Head of caudate nucleus (tissue), 42 donors: Measurements from ENCODE around the gene DHRS7C.

Experiments
- DNase-seq, 42 donors: peaks; one replicate each; pipeline versions ENCODE4 v3.0.0 to v3.0.0-alpha.2; 2020 to 2021; ENCODE audit warnings: mixed read lengths in 7 of 42
- intact Hi-C: fragments of 100-400 bp; cut with DNase I; formaldehyde crosslinking; loops from one replicate; pipeline ENCODE4 v1.15.0; 2022

DHRS7C gene, protein sequence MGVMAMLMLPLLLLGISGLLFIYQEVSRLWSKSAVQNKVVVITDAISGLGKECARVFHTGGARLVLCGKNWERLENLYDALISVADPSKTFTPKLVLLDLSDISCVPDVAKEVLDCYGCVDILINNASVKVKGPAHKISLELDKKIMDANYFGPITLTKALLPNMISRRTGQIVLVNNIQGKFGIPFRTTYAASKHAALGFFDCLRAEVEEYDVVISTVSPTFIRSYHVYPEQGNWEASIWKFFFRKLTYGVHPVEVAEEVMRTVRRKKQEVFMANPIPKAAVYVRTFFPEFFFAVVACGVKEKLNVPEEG

GRCh38 chr17:9790889-9791876 is at the start of gene DHRS7C:
TSS of gene DHRS7C (minus strand) at chr17:9791592. CDS start at chr17:9791284, 308 bp downstream.
- peak in 1 of 42 donors; percentile 12 for DNase-seq
- intact Hi-C loops, result no loop called here

DNA sequence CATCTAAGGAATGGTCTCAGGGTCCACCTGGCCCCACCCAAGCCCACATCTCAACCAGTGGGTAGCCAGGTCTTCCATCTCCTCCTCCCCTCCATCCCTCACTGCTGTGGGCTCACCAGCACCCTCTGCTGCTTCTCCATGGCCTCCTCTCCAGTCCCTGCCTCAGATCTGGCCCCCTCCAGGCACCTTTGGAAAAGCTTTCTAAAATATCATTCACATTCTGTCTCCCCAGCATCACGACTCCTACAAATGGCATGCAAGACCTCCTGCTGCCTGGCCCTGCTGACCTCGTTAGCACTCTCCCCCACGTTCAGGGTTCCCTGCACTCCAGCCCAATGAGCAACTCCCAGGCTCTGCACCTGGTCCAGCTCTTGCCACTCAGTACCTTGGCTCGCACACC is 48.0 kb upstream of the DHRS7C start:
- DNase-seq, result no peak
- intact Hi-C loops, result no loop called here

GRCh38 chr17:9837551-9838471 is 46.4 kb upstream of the DHRS7C start:
- intact Hi-C loops, result no loop called here
- no peak for DNase-seq

DNA sequence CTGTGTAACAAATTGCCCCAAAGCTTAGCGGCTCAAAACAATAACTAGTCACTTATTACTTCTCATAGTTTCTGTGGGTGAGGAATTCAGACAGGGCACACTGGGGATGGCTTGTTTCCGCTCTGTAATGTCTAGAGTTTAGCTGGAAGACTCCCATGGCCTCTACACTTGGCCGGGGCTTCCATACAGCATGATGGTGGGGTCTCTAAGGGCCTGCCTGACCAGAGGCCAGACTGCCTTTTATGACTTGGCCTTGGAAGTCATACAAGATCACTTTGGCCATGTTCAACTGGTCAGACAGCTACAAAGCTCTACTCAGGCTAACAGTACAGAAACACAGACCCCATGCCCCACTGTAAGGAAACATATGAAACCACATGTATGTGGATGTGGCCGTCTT is 42.5 kb upstream of the DHRS7C start:
- no peak for DNase-seq
- intact Hi-C loops, result no loop called here

- DNase-seq, result no peak
- intact Hi-C loops, result no loop called here
Measured at GRCh38 chr17:9830711-9831110, 39.3 kb upstream of the DHRS7C start.

DNA sequence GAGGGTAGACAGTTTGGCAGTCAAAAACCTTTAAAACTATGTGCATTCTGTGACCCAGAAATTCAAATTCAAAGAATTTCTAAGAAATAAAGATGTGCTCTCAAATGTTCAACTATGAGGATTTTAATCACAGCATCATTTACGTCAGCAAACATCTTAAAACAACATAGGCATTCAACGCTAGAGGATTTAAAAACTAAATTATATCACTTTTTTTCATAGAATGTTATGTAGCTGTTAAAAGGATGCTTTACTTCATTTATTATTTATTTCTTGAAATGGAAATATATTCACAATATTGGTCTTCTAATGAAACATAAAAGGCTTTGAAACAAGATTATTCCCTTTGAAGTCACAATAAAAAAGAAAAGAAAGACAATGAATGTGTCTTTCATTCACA is 38.0 kb upstream of the DHRS7C start:
- no peak for DNase-seq
- intact Hi-C loops, result no loop called here

DNA sequence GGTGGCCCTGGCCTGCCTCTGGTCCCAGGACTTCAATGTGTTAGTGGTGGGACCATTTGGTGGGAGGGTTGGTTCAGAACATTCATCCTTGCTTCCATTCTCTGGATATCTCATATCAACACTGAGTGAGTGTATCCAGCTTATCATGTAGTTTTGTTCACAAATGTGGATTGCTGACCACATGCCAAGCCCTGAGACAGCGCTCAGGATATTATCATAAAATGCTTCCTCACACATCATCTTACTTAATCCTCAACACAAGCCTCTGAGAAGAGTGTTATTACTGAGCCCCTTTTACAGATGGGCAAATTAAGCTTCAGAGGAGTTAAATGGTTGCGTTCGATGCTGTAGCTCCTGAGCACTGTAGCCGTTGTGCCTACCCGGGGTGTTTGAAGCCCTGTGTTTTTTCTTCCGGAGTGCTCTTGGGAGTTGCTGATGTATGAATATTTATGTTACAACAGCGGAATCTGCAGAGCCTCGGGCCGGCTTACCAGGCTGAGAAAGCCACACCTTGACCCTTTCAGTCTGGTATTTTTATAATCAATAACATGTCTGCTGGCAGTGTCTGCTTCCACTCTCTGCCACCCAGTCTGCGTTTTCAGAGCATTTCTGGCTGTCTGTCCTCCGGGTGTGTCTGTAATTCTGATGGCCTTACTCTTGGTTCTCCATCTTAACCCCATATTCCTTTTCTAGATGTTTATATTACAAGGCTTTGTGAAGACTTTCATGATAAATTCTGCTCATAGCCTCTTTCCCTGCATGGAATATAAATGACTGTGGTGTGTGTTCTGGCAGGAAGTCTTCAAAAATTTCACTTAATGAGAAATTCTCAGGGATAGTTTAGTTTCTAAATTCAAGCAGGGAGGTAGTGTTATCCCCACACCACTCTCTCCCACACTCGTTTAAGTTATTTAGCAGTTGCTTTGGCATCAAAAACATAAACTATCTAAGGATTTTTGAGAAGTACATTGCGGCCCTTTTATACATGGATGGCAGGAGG is 37.2 kb upstream of the DHRS7C start:
- intact Hi-C loops, result no loop called here
- no peak for DNase-seq

GRCh38 chr17:9825641-9826150 is 34.3 kb upstream of the DHRS7C start, which contains the start of gene GLP2R:
TSS of gene GLP2R (plus strand) at chr17:9825924. CDS start at chr17:9826064, 140 bp downstream.
- intact Hi-C loops, result no loop called here
- no peak for DNase-seq

GRCh38 chr17:9824797-9825338 is 33.5 kb upstream of the DHRS7C start:
- intact Hi-C loops, result no loop called here
- DNase-seq, result no peak

DNA sequence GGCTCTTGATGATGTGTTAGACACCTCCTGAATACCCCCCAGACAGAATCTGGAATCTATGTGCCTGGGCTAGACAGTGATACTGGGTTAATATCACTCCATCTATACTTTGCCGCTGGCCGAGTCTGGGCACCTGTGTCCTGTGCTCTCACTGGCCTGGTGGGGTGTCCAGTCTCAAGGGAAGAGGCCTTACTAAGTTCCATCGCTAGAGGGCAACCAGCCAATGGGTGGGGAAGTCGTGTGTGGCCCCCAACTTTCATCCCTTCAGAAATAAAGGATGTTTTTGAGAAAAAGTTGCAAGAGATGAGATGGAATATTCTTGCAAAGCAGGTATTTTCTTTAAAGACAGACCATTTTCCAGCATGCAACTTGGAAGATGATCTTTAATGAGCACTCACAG is 32.7 kb upstream of the DHRS7C start:
- intact Hi-C loops, result no loop called here
- no peak for DNase-seq

DNA sequence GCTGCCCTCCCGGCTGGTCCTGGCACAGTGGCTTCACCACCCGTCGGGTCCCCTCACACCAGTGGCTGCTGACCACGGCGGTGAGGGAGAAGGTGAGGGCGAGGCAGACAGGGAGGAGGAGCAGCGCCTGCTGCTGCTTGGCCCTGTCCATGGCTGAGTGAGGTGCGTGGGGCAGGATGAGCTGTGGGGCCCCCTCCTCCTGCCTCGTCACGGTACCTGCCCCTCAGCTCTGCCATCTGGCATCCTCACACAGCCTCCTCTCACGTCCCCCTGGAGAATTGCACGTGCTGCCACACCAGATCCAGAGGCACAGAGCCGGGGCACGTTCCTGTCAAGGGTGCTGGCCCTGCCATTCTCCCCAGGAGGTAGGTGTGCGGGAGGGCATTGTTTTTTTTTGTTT is 30.5 kb upstream of the DHRS7C start, which contains the start of gene GSG1L2:
Gene GSG1L2, minus strand, starts transcription at position 159 of the 400 bp plus-strand sequence. Its CDS starts 8 bp downstream, at position 151.
- intact Hi-C loops, result no loop called here
- no peak for DNase-seq

DNA sequence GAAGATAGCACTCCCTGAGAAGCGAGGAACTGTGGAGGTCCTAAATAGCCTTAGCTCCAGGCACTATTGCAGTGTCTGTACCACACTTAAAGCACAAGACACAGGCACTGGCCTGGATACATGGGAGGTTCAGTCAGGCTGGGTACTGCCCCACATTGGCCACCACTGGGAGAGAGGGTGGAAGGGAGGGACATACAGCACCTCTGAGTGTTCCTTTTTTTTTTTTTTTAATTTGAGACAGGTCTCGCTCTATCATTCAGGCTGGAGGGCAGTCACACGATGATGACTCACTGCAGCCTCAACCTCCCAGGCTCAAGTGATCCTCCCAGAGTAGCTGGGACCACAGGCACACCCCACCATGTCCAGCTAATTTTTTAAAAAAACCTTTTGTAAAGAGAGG is 29.1 kb upstream of the DHRS7C start:
- DNase-seq, result no peak
- intact Hi-C loops, result no loop called here

DNA sequence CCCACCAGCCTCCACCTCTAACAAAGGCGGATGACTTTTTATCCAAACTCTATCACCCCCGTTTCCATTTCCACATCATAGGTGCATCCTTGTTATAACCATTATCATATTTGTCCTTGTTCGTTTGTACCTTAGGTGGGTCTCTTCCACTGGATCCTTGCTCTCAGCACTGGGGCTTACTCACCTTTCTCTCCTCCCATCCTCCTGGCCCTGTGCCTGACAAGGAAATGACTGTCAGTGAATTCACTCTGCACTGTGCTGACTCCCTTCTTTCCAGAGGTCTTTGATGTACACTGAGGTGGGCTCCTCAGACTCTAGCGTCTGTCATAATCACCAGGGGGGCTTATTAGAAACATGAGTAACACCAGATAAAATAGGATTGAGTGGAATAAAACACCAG is 27.4 kb upstream of the DHRS7C start:
- DNase-seq, result no peak
- intact Hi-C loops, result no loop called here

- peak in 28 of 42 donors; percentile 15 to 66 (median 36) for DNase-seq
Measured at GRCh38 chr17:9817086-9817485, 25.7 kb upstream of the DHRS7C start.

DNA sequence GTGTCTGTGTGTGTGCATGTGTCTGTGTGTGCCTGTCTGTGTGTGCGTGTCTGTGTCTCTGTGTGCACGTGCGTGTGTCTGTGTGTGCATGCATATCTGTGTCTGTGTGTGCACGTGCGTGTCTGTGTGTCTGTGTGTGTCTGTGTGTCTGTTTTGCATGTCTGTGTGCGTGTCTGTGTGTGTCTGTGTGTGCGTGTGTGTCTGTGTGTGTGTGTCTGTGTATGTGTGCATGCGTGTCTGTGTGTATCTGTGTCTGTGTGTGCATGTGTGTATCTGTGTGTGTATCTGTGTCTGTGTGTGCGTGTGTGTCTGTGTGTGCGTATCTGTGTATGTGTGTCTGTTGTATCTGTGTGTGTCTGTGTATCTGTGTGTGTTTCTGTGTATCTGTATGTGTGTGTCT is 25.1 kb upstream of the DHRS7C start:
- intact Hi-C loops, result no loop called here
- DNase-seq, result no peak

More at GRCh38 chr17:9817086-9817485, 25.7 kb upstream of the DHRS7C start:
- intact Hi-C loops, result no loop called here

- intact Hi-C loops, result no loop called here
Measured at GRCh38 chr17:9814337-9814945, 23.0 kb upstream of the DHRS7C start.

DNA sequence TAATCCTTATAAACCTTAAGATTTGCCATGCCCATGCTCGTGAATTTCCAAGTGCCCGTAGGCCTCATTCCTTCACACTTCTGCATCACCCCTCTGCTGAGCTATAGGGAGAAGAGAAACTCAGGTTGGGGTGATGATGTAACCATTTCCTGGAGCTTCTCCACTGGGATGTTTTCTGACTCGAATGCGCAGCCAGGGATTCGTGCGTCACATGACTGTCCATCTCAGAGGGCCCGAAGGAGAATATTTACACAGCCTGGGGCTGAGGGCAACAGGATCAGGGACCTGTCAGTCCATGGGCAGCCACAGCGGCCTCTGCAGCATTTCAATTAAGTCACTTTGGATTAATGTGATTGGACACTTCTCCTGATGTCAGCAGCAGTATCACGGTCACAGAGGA is 21.8 kb upstream of the DHRS7C start:
- DNase-seq, result no peak
- intact Hi-C loops, result no loop called here

More at GRCh38 chr17:9814337-9814945, 23.0 kb upstream of the DHRS7C start:
- no peak for DNase-seq
